PFSK-1 (cell line): Measurements from ENCODE around the gene ZFAND3.

ENCODE experiments used
- FOXP2 ChIP-seq: optimal IDR thresholded peaks from 2 replicates; pipeline ENCODE3; 2011; ENCODE audit warnings: borderline replicate concordance, control low read depth, inconsistent platforms; ENCODE audit not compliant: insufficient read depth; ENCODE audit errors: extremely low read length, extremely low read depth
- POLR2AphosphoS5 ChIP-seq: IDR thresholded peaks from 2 replicates; pipeline ENCODE4 v1.6.1; 2012; ENCODE audit warnings: low read depth, mild to moderate bottlenecking, control low read depth, low read length, moderate library complexity
- REST ChIP-seq, 2 experiments: IDR thresholded peaks; 2 replicates each; pipeline versions ENCODE4 v1.6.1 to v1.8.0; 2011 to 2012; ENCODE audit warnings: low read depth in 2 of 2, low read length in 2 of 2, control low read depth in 1 of 2, inconsistent platforms in 1 of 2, mild to moderate bottlenecking in 1 of 2, moderate library complexity in 1 of 2; ENCODE audit not compliant: insufficient read depth in 1 of 2
- SIN3A ChIP-seq: IDR thresholded peaks from 2 replicates; pipeline ENCODE4 v1.6.1; 2012; ENCODE audit warnings: mild to moderate bottlenecking, low read length, moderate library complexity, borderline replicate concordance; ENCODE audit not compliant: insufficient read depth
- TAF1 ChIP-seq: IDR thresholded peaks from 2 replicates; pipeline ENCODE4 v1.6.1; 2012; ENCODE audit warnings: low read length, control low read depth, borderline replicate concordance; ENCODE audit not compliant: insufficient read depth

Gene ZFAND3

GRCh38 chr6:37903351-37904340 lies 84.1 kb downstream of the ZFAND3 start:
- TF ChIP-seq POLR2AphosphoS5 (no peak), REST (IDR thresholded peaks at IDR 0.05; ENCODE audit: insufficient read depth in 1 of 2, low read depth in 2 of 2, low read length in 2 of 2) (no peak), SIN3A (no peak), FOXP2 (no peak), TAF1 (no peak)

- no peak for TF ChIP-seq REST (IDR thresholded peaks at IDR 0.05; ENCODE audit: insufficient read depth in 1 of 2, low read depth in 2 of 2, low read length in 2 of 2)
- no peak for TF ChIP-seq TAF1
- no peak for TF ChIP-seq POLR2AphosphoS5
Observed at GRCh38 chr6:37904590-37904989, 85.1 kb downstream of the ZFAND3 start.

DNA sequence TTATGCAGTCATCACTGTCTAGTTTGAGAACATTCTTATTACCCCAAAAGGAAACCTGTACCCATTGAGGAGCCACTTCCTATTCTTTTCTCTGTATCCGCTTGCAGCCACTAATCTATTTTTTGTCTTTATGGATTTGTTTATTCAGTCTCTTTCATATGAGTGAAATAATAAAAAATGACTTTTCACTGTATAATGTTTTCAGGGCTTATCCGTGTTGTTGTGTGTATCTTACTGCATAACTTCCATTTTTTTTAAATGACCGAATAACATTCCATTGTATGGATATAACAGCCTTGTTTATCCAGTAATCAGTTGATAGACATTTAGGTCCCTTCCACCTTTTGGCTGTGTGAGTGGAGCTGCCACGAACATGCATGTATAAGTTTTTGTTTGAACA lies 86.6 kb downstream of the ZFAND3 start:
- no peak for TF ChIP-seq REST (IDR thresholded peaks at IDR 0.05; ENCODE audit: insufficient read depth in 1 of 2, low read depth in 2 of 2, low read length in 2 of 2)
- no peak for TF ChIP-seq TAF1

DNA sequence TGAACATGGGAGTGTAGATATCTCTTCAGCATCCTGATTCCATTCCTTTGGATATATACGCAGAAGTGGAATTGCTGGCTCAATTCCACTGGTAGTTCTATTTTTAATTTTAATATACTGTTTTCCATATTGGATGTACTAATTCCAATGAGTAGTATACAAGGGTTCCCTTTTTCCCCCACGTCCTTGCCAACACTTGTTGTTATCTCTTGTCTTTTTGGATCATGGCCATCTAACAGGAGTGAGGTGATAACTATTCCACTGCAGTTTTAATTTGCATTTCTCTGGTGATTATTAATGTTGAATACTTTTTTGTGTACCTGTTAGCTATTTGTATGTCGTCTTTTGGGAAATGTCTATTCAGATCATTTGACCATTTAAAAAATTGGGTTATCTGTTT lies 91.5 kb downstream of the ZFAND3 start:
- no peak for TF ChIP-seq REST (IDR thresholded peaks at IDR 0.05; ENCODE audit: insufficient read depth in 1 of 2, low read depth in 2 of 2, low read length in 2 of 2)
- TF ChIP-seq POLR2AphosphoS5, result no peak
- no peak for TF ChIP-seq TAF1
- no peak for TF ChIP-seq SIN3A
- TF ChIP-seq FOXP2, result no peak

DNA sequence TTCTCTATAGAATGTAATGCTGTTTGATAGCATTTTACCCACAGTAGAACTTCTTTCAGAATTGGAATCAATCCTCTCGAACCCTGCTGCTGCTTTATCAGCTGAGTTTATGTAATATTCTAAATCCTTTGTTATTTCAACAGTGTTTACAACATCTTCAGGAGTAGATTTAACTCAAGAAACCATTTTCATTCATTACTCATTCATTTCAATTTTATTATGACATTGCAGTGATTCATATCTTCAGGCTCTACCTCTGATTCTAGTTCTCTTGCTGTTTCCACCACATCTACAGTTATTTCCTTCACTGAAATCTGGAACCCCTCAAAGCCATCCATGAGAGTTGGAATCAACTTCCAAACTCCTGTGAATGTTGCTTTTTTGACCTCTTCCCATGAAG lies 93.7 kb downstream of the ZFAND3 start:
- TF ChIP-seq TAF1 (no peak), POLR2AphosphoS5 (no peak), SIN3A (no peak), FOXP2 (no peak), REST (IDR thresholded peaks at IDR 0.05; ENCODE audit: insufficient read depth in 1 of 2, low read depth in 2 of 2, low read length in 2 of 2) (no peak)
